Kasumi-1 (cell line): Measurements from ENCODE around the gene CIDEC.

Experiments
- DNase-seq, 2 experiments: peaks; one replicate each; lab custom pipeline; 2025; lab: John Stamatoyannopoulos, UW

Gene CIDEC

DNA sequence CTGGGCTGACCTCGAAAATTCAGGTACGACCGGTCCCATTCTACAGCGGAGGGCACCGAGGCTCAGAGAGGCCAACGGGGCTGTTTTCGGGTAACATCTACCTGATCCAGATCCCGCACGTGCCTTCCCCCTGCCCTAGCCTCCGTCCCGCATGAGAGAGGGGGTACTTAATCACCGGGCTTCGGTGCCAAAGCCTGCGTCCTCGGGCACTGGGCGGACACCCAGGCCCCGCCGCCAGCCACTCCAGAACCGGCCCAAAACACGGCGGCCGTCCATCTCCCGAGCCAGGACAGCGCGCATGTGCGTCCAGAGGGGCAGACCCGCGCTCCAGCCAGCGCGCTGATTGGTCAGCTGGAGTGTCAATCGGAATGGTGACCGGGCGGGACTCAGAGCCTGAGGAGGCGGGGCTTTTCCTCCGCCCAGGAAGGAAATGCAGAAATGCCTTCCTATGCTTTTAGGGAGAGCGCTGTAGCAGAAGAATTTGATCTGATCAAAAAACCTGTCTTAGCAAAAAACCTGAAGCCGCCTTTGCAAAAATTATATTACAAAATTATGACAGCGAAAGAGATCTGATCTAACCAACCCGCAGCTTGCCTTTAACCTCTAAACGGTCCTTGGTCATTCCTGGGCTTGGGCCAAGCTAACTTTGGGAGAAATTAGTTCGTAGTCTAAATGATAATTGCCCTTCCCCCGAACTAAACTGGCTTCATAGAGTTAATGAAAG, 36.2 kb downstream of the CIDEC start, which contains the start of gene RPUSD3:
RPUSD3 (minus strand) TSS at position 294 of the 724 bp plus-strand sequence; CDS start at position 276, 18 bp downstream.
- peak; percentile 88 to 93 for DNase-seq

DNA sequence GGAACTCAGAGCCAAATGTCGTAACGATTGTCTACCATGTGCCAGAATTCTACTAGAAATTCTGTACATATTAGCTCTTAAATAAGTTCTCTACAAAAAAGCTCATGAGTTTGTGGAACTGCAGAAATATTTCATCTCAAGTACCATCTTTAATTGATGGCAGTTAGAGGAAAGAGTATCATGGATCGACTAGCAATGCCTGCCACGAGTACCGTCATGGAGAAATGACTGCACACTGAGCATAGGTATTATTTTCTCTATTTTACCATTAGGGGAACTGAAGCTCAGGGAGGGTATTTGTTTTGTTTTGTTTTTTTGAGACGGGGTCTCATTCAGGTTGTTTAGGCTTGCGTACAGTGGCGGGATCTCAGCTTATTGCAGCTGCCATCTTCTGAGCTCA, 39.0 kb downstream of the CIDEC start:
- DNase-seq = no peak

DNA sequence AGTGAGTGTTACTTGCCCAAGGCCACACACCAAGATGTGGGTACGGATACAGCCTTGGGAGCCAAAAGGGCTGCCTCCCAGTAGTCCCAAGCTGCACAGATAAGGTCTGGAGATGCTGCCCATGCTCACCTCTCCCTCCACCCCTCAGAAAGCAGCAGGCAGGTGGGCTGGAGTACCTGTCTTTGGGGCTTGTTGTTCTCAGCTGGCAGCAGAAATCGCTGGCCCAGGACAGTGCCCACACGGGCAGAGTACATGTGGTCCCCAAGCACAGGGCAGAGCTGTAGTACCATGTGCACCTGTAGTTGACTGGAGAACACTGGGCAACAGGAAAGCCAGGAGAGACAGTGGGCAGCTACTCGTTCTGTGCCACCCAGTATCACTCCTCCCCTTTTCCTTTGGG, 41.2 kb downstream of the CIDEC start:
- no peak for DNase-seq

DNA sequence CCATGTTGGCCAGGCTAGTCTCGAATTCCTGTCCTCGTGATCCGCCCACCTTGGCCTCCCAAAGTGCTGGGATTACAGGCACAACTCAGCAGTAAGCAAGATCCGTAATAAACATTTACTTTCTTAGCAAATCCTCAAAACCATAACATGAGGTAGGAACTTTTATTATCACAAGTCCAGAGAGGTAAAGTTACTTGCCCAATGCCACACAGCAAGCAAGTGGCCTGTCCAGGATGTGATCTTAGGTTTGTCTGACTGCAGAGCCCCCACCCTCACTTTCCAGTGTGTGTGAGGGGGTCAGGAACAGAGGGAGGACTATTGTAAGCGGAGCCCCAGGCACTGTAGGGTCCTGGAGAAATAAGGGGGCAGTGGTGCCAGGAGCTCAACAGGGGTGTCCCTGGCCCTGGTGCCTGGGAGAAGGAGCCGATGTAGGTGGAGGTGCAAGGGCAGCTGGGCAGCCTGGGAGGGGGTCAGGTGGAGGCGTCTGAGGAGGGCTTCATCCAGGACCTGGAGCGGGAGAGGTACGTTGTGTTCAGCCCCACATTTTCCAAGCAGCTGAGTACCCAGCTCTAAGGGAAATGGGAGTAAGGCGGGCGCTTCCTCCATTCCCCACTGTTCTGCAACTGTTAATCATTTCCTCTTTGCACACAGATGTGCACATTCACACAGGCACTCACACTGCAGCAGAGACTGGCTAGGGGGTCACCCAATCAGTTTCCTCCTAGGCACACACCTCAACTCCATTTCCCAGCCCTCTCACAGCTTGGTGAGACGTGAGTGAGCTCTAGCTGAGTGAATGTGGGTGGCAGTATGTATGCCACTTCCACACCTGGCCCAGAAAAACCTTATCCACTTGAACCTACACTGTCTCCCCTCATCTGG, 42.1 kb downstream of the CIDEC start:
- DNase-seq = peak; percentile 89 to 96

DNA sequence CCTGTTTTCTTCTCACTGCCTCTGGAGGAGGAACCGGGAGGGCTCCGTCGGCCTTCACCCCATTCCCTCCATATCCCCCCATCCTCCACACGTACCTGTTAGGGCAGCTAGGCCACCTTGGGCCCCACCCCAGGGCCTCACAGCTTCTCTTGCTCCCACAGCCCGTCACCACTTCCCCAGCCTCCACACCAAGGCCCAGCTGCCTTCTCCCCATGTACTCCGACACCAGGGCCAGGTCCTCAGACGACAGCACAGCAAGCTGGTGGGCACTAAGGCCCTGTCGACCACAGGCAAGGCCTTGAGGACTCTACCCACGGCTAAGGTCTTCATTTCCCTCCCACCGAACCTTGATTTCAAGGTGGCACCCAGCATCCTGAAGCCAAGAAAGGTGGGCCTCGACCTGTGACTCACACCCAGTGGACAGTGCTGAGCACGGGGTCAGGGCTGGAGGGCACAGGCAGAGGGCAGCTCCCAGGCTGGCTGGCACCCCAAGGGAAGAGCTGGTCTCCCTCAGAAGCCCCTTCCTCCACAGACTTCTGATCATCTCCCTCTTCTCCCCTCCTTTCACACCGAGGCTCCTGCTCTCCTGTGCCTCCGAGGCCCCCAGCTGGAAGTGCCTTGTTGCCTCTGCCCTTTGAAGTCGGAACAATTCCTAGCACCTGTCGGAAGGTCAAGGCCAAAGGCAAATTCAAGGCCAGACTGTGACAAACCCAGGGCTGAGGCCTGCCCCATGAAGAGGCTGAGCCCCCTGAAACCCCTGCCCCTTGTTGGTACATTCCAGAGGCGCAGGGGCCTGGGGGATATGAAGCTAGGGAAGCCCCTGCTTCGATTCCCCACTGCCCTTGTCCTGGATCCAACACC, 45.3 kb downstream of the CIDEC start:
- DNase-seq = no peak

DNA sequence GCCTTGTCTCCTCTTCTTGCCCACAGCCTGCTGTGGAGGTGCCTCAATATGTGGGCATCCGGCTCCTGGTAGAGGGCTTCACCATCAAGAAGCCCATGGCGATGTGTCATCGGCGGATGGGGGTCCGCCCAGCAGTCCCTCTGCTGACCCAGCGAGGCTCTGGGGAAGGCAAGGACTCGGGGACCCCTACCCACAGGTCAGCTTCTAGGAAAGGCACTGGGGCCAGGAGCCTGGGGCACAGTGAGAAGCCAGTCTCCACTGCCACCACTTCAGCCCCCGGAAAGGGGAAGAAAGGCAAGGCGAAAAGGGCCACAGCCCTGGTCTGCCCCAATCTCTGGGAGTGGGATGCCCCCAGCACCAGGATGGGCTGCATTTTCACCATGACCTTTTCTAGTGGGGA, 47.0 kb downstream of the CIDEC start:
- no peak for DNase-seq

DNA sequence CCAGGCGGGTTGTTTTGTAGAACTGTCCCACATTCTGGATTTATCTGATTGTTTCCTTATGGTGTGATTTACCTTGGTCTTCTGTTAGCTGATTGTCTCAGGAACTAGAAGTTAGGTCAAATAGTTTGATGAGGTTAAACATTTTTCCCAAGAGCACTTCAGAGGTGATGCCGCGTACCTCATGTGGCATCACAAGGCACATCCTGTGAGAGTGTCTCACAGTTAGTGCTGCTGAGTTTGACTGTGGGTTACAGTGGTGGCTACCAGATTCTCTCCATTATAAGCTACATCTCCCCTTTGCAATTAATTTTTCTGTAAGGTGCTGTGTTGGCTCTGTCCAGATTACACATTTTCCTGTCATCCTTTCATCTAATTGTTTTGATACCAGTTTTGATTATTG, 48.8 kb downstream of the CIDEC start:
- no peak for DNase-seq

DNA sequence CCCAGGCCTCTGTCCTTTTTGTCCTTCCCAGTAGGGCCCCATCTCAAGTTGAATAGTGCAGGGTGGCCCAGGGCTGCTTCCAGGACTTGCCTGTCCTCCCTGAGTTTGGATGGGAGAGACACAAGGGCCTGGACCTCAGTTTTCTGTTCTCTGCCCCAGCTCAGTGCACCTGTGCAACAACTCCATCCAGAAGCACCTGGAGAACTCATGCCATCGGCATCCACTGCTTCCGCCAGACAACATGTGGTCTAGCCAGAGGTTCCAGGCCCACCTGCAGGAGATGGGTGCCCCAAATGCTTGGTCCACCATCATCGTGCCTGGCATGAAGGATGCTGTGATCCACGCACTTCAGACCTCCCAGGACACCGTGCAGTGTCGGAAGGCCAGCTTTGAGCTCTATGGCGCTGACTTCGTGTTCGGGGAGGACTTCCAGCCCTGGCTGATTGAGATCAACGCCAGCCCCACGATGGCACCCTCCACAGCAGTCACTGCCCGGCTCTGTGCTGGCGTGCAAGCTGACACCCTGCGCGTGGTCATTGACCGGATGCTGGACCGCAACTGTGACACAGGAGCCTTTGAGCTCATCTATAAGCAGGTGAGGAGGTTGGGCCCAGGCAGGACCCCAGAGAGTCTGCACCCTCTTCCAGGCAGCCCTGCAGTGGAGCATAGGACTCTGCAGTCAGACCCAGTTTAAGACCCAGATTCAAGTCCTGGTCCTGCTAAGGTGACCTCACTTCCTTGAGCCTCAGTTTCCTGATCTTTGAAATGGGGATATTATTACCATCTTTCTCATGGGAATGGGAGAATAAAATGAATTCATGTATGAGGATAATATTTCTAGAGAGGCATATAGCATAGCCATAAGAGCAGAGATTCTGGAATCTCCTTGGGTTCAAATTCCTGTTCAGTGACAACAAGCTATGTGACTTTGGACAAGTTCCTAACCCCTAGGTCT, 51.0 kb downstream of the CIDEC start:
- no peak for DNase-seq

DNA sequence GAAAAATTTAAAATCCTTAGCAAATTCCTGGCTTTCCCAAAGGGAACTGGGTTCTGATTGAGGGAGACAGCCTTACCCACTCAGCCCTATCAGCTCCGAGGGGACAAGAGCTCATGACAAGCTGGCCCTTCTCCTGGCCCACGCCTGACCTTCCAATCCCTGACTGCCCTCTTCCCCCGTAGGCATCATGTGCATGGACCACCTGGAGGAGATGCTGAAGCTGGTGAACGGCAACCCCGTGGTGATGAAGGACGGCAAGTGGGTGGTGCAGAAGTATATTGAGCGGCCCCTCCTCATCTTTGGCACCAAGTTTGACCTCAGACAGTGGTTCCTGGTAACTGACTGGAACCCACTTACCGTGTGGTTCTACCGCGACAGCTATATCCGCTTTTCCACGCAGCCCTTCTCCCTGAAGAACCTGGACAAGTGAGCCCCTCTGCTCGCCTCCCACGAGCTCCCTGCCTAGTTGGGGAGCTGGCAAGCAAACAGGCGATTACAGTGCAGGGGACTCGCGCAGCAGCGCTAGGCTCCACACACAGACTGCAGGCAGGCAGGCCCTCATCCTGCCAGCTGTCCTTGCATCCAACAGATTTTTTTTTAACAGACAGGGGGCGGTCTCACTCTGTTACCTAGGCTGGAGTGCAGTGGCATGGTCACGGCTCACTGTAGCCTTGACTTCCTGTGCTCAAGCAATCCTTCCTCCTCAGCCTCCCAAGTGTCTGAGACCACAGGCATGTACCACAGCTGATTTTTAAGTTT, 53.1 kb downstream of the CIDEC start:
- peak; percentile 57 to 68 for DNase-seq

DNA sequence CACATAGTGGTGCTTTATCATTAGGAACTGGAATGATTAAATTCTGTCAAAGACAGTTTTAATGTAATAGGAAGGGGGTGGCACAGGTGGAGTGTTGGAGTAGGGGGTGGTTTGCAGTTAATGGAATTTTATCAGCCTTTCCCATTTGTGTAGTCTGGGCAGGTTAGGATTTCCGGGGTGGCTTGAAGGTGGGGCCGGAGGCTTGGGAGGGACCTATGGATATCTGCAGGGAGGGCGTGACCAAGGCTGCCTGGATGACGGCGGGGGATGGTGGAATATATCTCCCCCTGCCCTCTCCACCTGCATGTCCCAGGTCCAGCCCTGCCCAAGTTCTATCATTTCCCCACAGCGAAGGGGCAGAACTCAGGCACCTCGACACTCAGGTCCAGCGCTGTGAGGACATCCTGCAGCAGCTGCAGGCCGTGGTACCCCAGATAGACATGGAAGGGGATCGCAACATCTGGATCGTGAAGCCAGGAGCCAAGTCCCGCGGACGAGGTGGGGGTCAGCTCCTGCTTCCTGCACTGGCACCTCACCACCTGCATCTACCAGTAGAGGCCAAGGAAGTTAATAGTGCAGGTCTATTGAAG, 54.5 kb downstream of the CIDEC start:
- no peak for DNase-seq

DNA sequence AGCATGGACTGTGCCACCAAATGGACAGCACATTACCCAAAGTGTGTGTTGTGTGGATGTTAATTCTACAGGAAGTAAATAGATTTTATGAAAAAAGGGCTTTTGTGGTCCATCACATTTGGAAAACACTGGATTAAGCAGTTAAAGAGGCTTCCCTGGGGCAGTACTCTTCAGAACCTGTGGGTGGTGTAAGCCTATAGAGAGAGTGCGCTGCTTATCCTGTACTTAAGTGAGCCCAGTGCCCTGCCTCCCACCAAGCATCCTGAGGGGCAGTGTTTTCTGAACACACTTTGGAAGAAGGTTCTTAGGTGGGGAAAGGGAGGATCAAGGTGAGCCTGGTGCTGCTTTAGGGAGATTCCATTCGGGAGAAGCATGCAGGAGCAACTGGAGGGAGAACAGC, 59.1 kb downstream of the CIDEC start:
- peak; percentile 54 to 77 for DNase-seq

DNA sequence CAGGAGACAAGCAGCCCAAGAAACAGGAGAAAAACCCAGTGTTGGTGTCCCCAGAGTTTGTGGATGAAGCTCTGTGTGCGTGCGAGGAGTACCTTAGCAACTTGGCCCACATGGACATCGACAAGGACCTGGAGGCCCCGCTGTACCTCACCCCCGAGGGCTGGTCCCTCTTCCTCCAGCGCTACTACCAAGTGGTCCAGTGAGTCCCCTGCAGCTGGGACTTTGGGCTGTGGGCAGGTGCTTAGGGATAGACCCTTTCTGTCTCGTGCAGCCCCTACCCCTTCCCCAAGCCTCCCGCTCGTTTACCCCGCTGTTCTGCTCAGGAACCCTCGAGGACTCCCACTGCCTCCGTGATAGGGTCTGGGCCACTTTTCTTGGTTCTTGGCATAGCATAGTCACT, 59.5 kb downstream of the CIDEC start:
- DNase-seq = no peak

DNA sequence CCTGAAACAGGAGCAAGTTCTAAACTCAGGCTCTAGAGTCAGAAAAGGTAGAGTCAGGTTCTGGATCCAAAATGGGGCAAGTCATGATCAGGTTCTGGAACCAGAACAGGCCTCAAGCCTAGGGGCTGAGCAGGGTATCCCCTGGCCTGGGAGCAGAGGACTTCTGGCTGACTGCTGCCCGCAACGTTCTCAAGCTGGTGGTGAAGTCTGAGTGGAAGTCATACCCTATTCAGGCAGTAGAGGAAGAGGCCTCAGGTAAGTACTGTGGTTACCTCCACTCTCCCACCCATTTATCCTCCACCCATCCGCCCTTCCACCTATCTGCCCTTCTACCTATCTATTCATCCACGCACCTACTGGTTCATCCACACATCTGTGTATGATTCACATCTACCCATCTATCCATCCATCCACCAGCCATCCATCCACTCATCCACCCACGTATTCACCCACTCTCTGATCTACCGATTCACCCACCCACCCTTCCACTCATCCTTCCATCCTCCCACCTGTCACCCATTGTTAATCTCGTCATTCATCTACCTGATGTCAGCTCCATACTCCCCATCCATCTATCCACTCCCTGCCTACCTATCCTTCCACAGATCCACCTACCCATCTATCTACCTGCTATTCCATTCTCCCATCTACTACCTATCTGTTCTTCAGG, 61.3 kb downstream of the CIDEC start:
- no peak for DNase-seq

DNA sequence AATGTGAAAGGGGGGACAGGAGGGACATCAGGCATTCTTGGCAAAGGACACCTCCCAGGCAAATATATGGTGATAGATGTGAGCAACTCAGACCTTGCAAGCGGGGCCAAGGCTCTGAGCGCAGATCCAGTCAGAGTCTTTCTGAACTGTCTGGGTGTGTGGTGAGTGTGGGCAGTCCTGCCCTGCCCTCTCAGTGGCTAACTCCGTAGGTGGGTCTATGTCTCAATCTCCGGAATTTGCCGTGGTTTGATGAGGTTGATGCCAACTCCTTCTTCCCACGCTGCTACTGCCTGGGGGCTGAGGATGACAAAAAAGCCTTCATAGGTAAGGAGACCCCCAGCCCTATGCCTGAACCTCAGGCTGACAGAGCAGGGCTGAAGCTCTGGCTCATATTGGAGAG, 62.6 kb downstream of the CIDEC start:
- no peak for DNase-seq
